ENCODE measurements around the gene TRAPPC1.

Gene TRAPPC1

GRCh38 chr17:7940034-7940433, 8.3 kb upstream of the TRAPPC1 start:
- no peak for DNase-seq

- no peak for DNase-seq
These were observed 4.1 kb upstream of the TRAPPC1 start for GRCh38 chr17:7935859-7936258.

- DNase-seq = no peak
These were observed 1.2 kb upstream of the TRAPPC1 start for GRCh38 chr17:7932949-7933348.

- no peak for DNase-seq
These were observed 741 bp upstream of the TRAPPC1 start for GRCh38 chr17:7932483-7932891.

GRCh38 chr17:7930841-7931631, 710 bp downstream of the TRAPPC1 start:
- DNase-seq = no peak

GRCh38 chr17:7929158-7930023, 2.4 kb downstream of the TRAPPC1 start, which contains the start of gene KCNAB3:
Gene KCNAB3, minus strand, starts transcription at chr17:7929856. Its CDS starts 421 bp downstream, at chr17:7929435.
- no peak for DNase-seq

- no peak for DNase-seq
These were observed 4.2 kb downstream of the TRAPPC1 start for GRCh38 chr17:7927596-7927995.

- DNase-seq = no peak
These were observed 8.7 kb downstream of the TRAPPC1 start for GRCh38 chr17:7922845-7923628.

- no peak for DNase-seq
These were observed 9.4 kb downstream of the TRAPPC1 start for GRCh38 chr17:7922269-7922844.

GRCh38 chr17:7916808-7917207, 14.9 kb downstream of the TRAPPC1 start:
- DNase-seq = no peak

- DNase-seq = no peak
These were observed 15.4 kb downstream of the TRAPPC1 start for GRCh38 chr17:7916385-7916682.

GRCh38 chr17:7915611-7916384, 15.9 kb downstream of the TRAPPC1 start, which contains the start of gene RNF227:
Gene RNF227, minus strand, starts transcription at chr17:7916289. Its CDS starts 94 bp downstream, at chr17:7916195.
- peak; percentile 65 for DNase-seq

GRCh38 chr17:7915179-7915610, 16.6 kb downstream of the TRAPPC1 start:
- DNase-seq = no peak

GRCh38 chr17:7912927-7913524, 18.7 kb downstream of the TRAPPC1 start:
- no peak for DNase-seq

- DNase-seq = no peak
These were observed 20.6 kb downstream of the TRAPPC1 start for GRCh38 chr17:7911116-7911515.

GRCh38 chr17:7910711-7911110, 21.0 kb downstream of the TRAPPC1 start:
- no peak for DNase-seq

GRCh38 chr17:7910281-7910680, 21.5 kb downstream of the TRAPPC1 start:
- no peak for DNase-seq

- no peak for DNase-seq
These were observed 22.7 kb downstream of the TRAPPC1 start for GRCh38 chr17:7909089-7909488.

- DNase-seq = no peak
These were observed 28.3 kb downstream of the TRAPPC1 start for GRCh38 chr17:7903154-7904103.

- DNase-seq = no peak
These were observed 34.0 kb downstream of the TRAPPC1 start for GRCh38 chr17:7897773-7898172.

Data from NK-92 treated with Interleukin-12 subunit alpha and Interleukin-12 subunit beta, amount 100 ng/mL, for 24 hours (cell line).